Activated naive CD8-positive, alpha-beta T cell (primary cell): ENCODE results near the gene WNT7B.

Experiments used
- H3K27ac Mint-ChIP-seq: one replicate; pipeline ENCODE4 v1.8.0; 2021; ENCODE audit warnings: mixed read lengths
- H3K27me3 Mint-ChIP-seq: one replicate; pipeline ENCODE4 v1.8.0; 2021; ENCODE audit warnings: mixed read lengths
- H3K36me3 Mint-ChIP-seq: one replicate; pipeline ENCODE4 v1.8.0; 2021; ENCODE audit warnings: mixed read lengths
- H3K4me1 Mint-ChIP-seq: one replicate; pipeline ENCODE4 v1.8.0; 2021; ENCODE audit warnings: low read depth, mixed read lengths
- H3K4me3 Mint-ChIP-seq: one replicate; pipeline ENCODE4 v1.8.0; 2021; ENCODE audit warnings: mild to moderate bottlenecking, mixed read lengths
- H3K9me3 Mint-ChIP-seq: one replicate; pipeline ENCODE4 v1.8.0; 2021; ENCODE audit warnings: low read depth, mixed read lengths

Gene WNT7B

GRCh38 chr22:45887202-45888131, 89.5 kb downstream of the WNT7B start:
- Mint-ChIP-seq H3K4me3 (no peak overlapping the region), H3K27ac (no peak overlapping the region), H3K36me3 (no peaks in the 10 kb centered on the region), H3K4me1 (no peaks in the 10 kb centered on the region), H3K27me3 (peaks cover 10% of the 10 kb centered on the region), H3K9me3 (no peaks in the 10 kb centered on the region)

GRCh38 chr22:45886540-45886939, 90.4 kb downstream of the WNT7B start:
- Mint-ChIP-seq H3K36me3 (no peaks in the 10 kb centered on the region), H3K4me1 (no peaks in the 10 kb centered on the region), H3K27ac (no peak overlapping the region), H3K4me3 (no peak overlapping the region), H3K9me3 (no peaks in the 10 kb centered on the region), H3K27me3 (peaks cover 10% of the 10 kb centered on the region)

- Mint-ChIP-seq H3K27me3 (peaks cover 10% of the 10 kb centered on the region), H3K4me1 (no peaks in the 10 kb centered on the region), H3K27ac (no peak overlapping the region), H3K9me3 (no peaks in the 10 kb centered on the region), H3K36me3 (no peaks in the 10 kb centered on the region), H3K4me3 (no peak overlapping the region)
Measured at GRCh38 chr22:45885941-45886395, 91.0 kb downstream of the WNT7B start.

GRCh38 chr22:45885171-45885840, 91.7 kb downstream of the WNT7B start:
- H3K27me3 Mint-ChIP-seq, result peaks cover 13% of the 10 kb centered on the region

GRCh38 chr22:45884201-45885062, 92.5 kb downstream of the WNT7B start:
- Mint-ChIP-seq H3K4me1 (no peaks in the 10 kb centered on the region), H3K27me3 (peaks cover 15% of the 10 kb centered on the region), H3K27ac (no peak overlapping the region)

More at GRCh38 chr22:45885171-45885840, 91.7 kb downstream of the WNT7B start:
- Mint-ChIP-seq H3K4me1 (no peaks in the 10 kb centered on the region), H3K9me3 (no peaks in the 10 kb centered on the region), H3K4me3 (no peak overlapping the region), H3K27ac (no peak overlapping the region), H3K36me3 (no peaks in the 10 kb centered on the region)

GRCh38 chr22:45883811-45884170, 93.2 kb downstream of the WNT7B start:
- Mint-ChIP-seq H3K9me3 (no peaks in the 10 kb centered on the region), H3K36me3 (no peaks in the 10 kb centered on the region), H3K4me3 (no peak overlapping the region), H3K4me1 (no peaks in the 10 kb centered on the region), H3K27ac (no peak overlapping the region), H3K27me3 (peaks cover 15% of the 10 kb centered on the region)

More at GRCh38 chr22:45884201-45885062, 92.5 kb downstream of the WNT7B start:
- Mint-ChIP-seq H3K4me3 (no peak overlapping the region), H3K36me3 (no peaks in the 10 kb centered on the region), H3K9me3 (no peaks in the 10 kb centered on the region)

- peaks cover 13% of the 10 kb centered on the region for H3K27me3 Mint-ChIP-seq
- H3K4me3 Mint-ChIP-seq, result no peak overlapping the region
Measured at GRCh38 chr22:45882881-45883810, 93.8 kb downstream of the WNT7B start.

GRCh38 chr22:45881524-45881875, 95.5 kb downstream of the WNT7B start:
- no peaks in the 10 kb centered on the region for H3K36me3 Mint-ChIP-seq
- no peak overlapping the region for H3K4me3 Mint-ChIP-seq
- no peak overlapping the region for H3K27ac Mint-ChIP-seq
- no peaks in the 10 kb centered on the region for H3K9me3 Mint-ChIP-seq
- peaks cover 11% of the 10 kb centered on the region for H3K27me3 Mint-ChIP-seq
- no peaks in the 10 kb centered on the region for H3K4me1 Mint-ChIP-seq

More at GRCh38 chr22:45882881-45883810, 93.8 kb downstream of the WNT7B start:
- Mint-ChIP-seq H3K27ac (no peak overlapping the region), H3K4me1 (no peaks in the 10 kb centered on the region), H3K36me3 (no peaks in the 10 kb centered on the region), H3K9me3 (no peaks in the 10 kb centered on the region)

GRCh38 chr22:45880716-45881523, 96.0 kb downstream of the WNT7B start:
- Mint-ChIP-seq H3K36me3 (no peaks in the 10 kb centered on the region), H3K9me3 (no peaks in the 10 kb centered on the region), H3K4me1 (no peaks in the 10 kb centered on the region), H3K27me3 (peaks cover 10% of the 10 kb centered on the region), H3K4me3 (no peak overlapping the region), H3K27ac (no peak overlapping the region)

GRCh38 chr22:45880091-45880715, 96.8 kb downstream of the WNT7B start:
- Mint-ChIP-seq H3K4me3 (no peak overlapping the region), H3K27me3 (peaks cover 10% of the 10 kb centered on the region), H3K27ac (no peak overlapping the region), H3K36me3 (no peaks in the 10 kb centered on the region), H3K9me3 (no peaks in the 10 kb centered on the region), H3K4me1 (no peaks in the 10 kb centered on the region)

- Mint-ChIP-seq H3K27me3 (peaks cover 11% of the 10 kb centered on the region), H3K27ac (no peak overlapping the region), H3K4me3 (no peak overlapping the region), H3K4me1 (no peaks in the 10 kb centered on the region), H3K9me3 (no peaks in the 10 kb centered on the region), H3K36me3 (no peaks in the 10 kb centered on the region)
Measured at GRCh38 chr22:45879552-45879949, 97.4 kb downstream of the WNT7B start.

GRCh38 chr22:45878901-45879551, 97.9 kb downstream of the WNT7B start:
- no peak overlapping the region for H3K27ac Mint-ChIP-seq
- no peaks in the 10 kb centered on the region for H3K4me1 Mint-ChIP-seq
- no peak overlapping the region for H3K4me3 Mint-ChIP-seq
- H3K27me3 Mint-ChIP-seq, result peaks cover 11% of the 10 kb centered on the region
- no peaks in the 10 kb centered on the region for H3K36me3 Mint-ChIP-seq
- H3K9me3 Mint-ChIP-seq, result no peaks in the 10 kb centered on the region
